Loucy (cell line): ENCODE results near the gene VPS18.

Source experiments
- H2AFZ ChIP-seq: fragments of 200-600 bp; sonication (generic); 2 replicates; pipeline ENCODE4 v1.6.0; 2016; ENCODE audit warnings: antibody characterized with exemption, mild to moderate bottlenecking, low read length, moderate library complexity
- H3F3A ChIP-seq: fragments of 200-600 bp; 2 replicates; pipeline ENCODE4 v1.6.0; 2016; ENCODE audit warnings: antibody characterized with exemption, low read depth, mild to moderate bottlenecking
- H3K27me3 ChIP-seq: fragments of 200-600 bp; sonication (generic); 2 replicates; pipeline ENCODE4 v1.6.1; 2014; ENCODE audit warnings: low read length, mild to moderate bottlenecking; ENCODE audit not compliant: insufficient read depth, poor library complexity, severe bottlenecking
- H3K36me3 ChIP-seq: fragments of 200-600 bp; sonication (generic); 2 replicates; pipeline ENCODE4 v1.6.1; 2016; ENCODE audit warnings: low read length; ENCODE audit not compliant: insufficient read depth
- H3K4me1 ChIP-seq: fragments of 200-600 bp; sonication (generic); 2 replicates; pipeline ENCODE4 v1.5.1; 2014; ENCODE audit warnings: low read length, mild to moderate bottlenecking; ENCODE audit not compliant: insufficient read depth, poor library complexity, severe bottlenecking
- H3K4me2 ChIP-seq: fragments of 200-600 bp; sonication (generic); 2 replicates; pipeline ENCODE4 v1.6.0; 2014; ENCODE audit warnings: antibody characterized with exemption, low read length, low read depth, mild to moderate bottlenecking; ENCODE audit not compliant: poor library complexity, severe bottlenecking
- H3K4me3 ChIP-seq: fragments of 200-600 bp; sonication (generic); 2 replicates; pipeline ENCODE4 v1.5.1; 2014; ENCODE audit warnings: low read length, mild to moderate bottlenecking, mixed read lengths; ENCODE audit not compliant: poor library complexity, severe bottlenecking
- H3K79me2 ChIP-seq: fragments of 200-600 bp; sonication (generic); 2 replicates; pipeline ENCODE4 v1.6.1; 2014; ENCODE audit warnings: low read length; ENCODE audit not compliant: insufficient read depth
- H3K9ac ChIP-seq: fragments of 200-600 bp; sonication (generic); 2 replicates; pipeline ENCODE4 v1.6.0; 2014; ENCODE audit warnings: mild to moderate bottlenecking, low read depth, low read length, moderate library complexity; ENCODE audit not compliant: poor library complexity, severe bottlenecking
- H3K9me2 ChIP-seq: fragments of 200-600 bp; sonication (generic); replicated peaks from 2 replicates; pipeline ENCODE4 v1.6.1; 2016; ENCODE audit warnings: low read depth, low read length, mixed read lengths
- H3K9me3 ChIP-seq: fragments of 200-600 bp; sonication (generic); 2 replicates; pipeline ENCODE4 v1.6.1; 2014; ENCODE audit warnings: mild to moderate bottlenecking, antibody characterized with exemption, low read length, low read depth; ENCODE audit not compliant: insufficient read depth
- H4K20me1 ChIP-seq: fragments of 200-600 bp; sonication (generic); 2 replicates; pipeline ENCODE4 v1.6.0; 2014; ENCODE audit warnings: antibody characterized with exemption, low read length, mild to moderate bottlenecking; ENCODE audit not compliant: insufficient read depth, poor library complexity, severe bottlenecking
- EZH2phosphoT487 ChIP-seq: fragments of 200-600 bp; IDR thresholded peaks from 2 replicates; pipeline ENCODE4 v1.6.1; 2018; ENCODE audit warnings: antibody characterized with exemption, mild to moderate bottlenecking, moderate library complexity, borderline replicate concordance
- TF ChIP-seq, protein P1 (sequence below): fragments of 200-600 bp; sonication (generic); conservative IDR thresholded peaks from 2 replicates; pipeline ENCODE4 v1.5.1; 2014; ENCODE audit warnings: mild to moderate bottlenecking, antibody characterized with exemption, low read length

The VPS18 gene

DNA sequence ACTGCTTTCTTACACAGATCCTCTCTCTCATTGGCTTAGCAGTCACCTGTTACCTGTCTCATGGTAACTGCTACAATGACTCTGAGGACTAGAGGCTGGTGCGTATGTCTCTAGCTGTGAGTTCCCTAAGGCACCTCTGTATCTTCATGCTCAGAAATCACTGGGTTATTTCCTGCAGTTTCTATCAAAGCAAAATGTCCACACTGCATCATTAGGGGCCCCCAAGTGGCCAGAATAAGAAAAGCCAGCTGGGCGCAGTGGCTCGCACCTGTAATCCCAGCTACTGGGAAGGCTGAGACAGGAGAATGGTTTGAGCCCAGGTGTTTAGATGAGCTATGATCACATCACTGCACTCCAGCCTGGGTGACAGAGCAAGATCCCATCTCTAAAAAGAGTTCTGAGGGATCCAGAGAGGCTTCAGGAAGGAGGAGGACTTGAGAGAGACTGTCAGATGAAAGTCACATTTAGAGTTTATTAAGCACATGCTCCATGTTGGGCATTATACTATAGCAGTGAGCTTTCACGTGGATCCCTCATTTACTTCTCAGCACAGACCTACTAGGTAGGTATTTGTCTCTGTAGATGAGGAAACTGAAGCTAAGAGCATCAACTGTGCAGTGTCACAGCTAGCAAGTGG is 2.3 kb upstream of the VPS18 start:
- H3K9me2 ChIP-seq = no peaks in the 10 kb centered on the region
- no peaks in the 10 kb centered on the region for H3K9me3 ChIP-seq
- TF ChIP-seq, protein P1, sequence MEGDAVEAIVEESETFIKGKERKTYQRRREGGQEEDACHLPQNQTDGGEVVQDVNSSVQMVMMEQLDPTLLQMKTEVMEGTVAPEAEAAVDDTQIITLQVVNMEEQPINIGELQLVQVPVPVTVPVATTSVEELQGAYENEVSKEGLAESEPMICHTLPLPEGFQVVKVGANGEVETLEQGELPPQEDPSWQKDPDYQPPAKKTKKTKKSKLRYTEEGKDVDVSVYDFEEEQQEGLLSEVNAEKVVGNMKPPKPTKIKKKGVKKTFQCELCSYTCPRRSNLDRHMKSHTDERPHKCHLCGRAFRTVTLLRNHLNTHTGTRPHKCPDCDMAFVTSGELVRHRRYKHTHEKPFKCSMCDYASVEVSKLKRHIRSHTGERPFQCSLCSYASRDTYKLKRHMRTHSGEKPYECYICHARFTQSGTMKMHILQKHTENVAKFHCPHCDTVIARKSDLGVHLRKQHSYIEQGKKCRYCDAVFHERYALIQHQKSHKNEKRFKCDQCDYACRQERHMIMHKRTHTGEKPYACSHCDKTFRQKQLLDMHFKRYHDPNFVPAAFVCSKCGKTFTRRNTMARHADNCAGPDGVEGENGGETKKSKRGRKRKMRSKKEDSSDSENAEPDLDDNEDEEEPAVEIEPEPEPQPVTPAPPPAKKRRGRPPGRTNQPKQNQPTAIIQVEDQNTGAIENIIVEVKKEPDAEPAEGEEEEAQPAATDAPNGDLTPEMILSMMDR = peak; percentile 95
- no peak for TF ChIP-seq EZH2phosphoT487
- peak overlapping the region; percentile 13 for H3K4me2 ChIP-seq
- H3K9ac ChIP-seq = no peak overlapping the region
- H3K79me2 ChIP-seq = peaks cover 26% of the 10 kb centered on the region
- no peaks in the 10 kb centered on the region for H3K27me3 ChIP-seq
- H3K4me3 ChIP-seq = no peak overlapping the region
- no peaks in the 10 kb centered on the region for H3K36me3 ChIP-seq
- no peaks in the 10 kb centered on the region for H3F3A ChIP-seq
- peaks cover 11% of the 10 kb centered on the region for H3K4me1 ChIP-seq
- H4K20me1 ChIP-seq = peaks cover 9% of the 10 kb centered on the region
- peak overlapping the region; percentile 91 for H2AFZ ChIP-seq

DNA sequence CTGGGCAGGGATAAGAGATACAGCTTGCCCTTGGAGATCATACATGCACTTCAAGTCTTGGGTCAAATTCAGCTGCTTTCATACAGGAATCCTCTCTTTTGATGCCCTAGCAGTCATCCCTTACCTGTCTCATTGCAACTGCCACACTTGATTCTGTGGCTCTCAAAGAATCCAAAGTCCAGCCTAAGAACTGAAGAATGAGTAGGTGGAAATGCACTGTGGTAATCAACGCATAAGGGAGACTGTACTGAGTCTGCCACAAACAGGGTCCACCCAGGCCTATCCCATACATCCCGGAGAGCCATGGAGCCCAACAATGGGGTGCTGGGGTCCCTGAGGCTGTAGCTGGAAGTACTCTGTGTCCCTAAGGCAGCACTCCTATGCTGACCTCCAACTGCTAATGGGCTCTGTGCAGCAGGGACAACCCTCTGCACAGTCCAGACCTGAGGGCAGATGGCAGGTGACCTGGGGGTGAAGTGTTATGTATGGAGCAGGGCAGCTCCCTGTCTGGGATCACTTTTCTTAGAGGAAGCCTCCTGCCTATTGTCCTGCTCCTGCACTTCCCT is 1.7 kb upstream of the VPS18 start:
- H3K9me2 ChIP-seq = no peaks in the 10 kb centered on the region
- H3K4me1 ChIP-seq = peaks cover 11% of the 10 kb centered on the region
- H3F3A ChIP-seq = no peaks in the 10 kb centered on the region
- no peak overlapping the region for H3K4me2 ChIP-seq
- no peak overlapping the region for H3K9ac ChIP-seq
- peaks cover 9% of the 10 kb centered on the region for H4K20me1 ChIP-seq
- H2AFZ ChIP-seq = peak overlapping the region; percentile 21; the same call in 1 of the 2 replicates
- no peaks in the 10 kb centered on the region for H3K9me3 ChIP-seq
- H3K4me3 ChIP-seq = no peak overlapping the region
- H3K79me2 ChIP-seq = peaks cover 32% of the 10 kb centered on the region
- no peak for TF ChIP-seq EZH2phosphoT487
- TF ChIP-seq, protein P1 = no peak
- no peaks in the 10 kb centered on the region for H3K27me3 ChIP-seq
- no peaks in the 10 kb centered on the region for H3K36me3 ChIP-seq

DNA sequence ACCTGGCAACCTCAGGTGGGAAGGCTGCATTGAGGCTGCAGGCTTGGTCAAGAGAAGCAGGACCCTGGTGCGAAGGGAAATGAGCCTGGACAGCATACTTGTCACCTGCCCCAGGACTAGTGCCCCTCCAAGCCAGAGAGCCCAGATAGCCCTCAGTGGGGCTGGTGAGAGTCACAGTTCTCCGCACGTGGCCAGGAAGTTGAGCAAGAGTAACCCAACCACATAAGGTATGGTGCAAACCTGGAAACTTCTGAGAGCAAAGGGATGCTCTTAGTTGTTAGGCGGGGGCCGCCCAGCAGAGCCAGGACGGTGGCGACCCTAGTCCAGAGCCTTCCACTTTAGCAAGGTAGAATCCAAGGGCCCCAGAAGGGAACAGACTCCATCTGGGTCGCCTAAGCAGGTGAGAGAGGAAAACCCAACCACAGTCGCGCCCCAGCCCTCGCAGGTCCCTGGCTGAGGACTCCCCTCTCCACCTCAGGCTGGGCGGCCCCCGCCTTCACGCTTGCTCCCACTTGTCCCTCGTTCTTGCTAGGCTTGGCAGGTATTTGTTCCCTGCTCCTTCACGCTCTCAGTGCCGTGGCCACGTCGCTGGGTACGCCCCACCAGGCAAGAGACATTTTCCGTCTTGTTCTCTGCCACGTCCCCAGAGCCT is 1.1 kb upstream of the VPS18 start:
- peak overlapping the region; percentile 84 for H3K4me2 ChIP-seq
- no peaks in the 10 kb centered on the region for H3K27me3 ChIP-seq
- H3K9ac ChIP-seq = peak overlapping the region; percentile 43
- no peaks in the 10 kb centered on the region for H3K36me3 ChIP-seq
- peaks cover 11% of the 10 kb centered on the region for H3K4me1 ChIP-seq
- H3K9me3 ChIP-seq = no peaks in the 10 kb centered on the region
- H4K20me1 ChIP-seq = peaks cover 9% of the 10 kb centered on the region
- no peaks in the 10 kb centered on the region for H3F3A ChIP-seq
- H3K4me3 ChIP-seq = no peak overlapping the region
- no peak overlapping the region; the same call in 1 of the 2 replicates for H2AFZ ChIP-seq
- no peak for TF ChIP-seq EZH2phosphoT487
- TF ChIP-seq, protein P1 = no peak
- no peaks in the 10 kb centered on the region for H3K9me2 ChIP-seq
- peaks cover 34% of the 10 kb centered on the region for H3K79me2 ChIP-seq
